Stimulated activated CD8-positive, alpha-beta memory T cell treated with anti-CD3 and anti-CD28 coated beads, Interleukin-15, amount 100 ng/mL, for 48 hours (primary cell): ENCODE results near the gene RAB3IL1.

Experiments
- DNase-seq, 2 donors: peaks; one replicate each; pipeline ENCODE4 v3.0.0-alpha.2; 2020; ENCODE audit warnings: low read depth in 2 of 2

RAB3IL1 gene

GRCh38 chr11:61952882-61953281 lies 35.5 kb upstream of the RAB3IL1 start:
- no peak for DNase-seq

GRCh38 chr11:61951484-61952135 lies 34.2 kb upstream of the RAB3IL1 start:
- no peak for DNase-seq

- DNase-seq: no peak
Observed at GRCh38 chr11:61950035-61950547, 32.7 kb upstream of the RAB3IL1 start, which contains the start of gene BEST1. Gene BEST1 (plus strand): TSS chr11:61950351. CDS start chr11:61951807, 1,456 bp downstream.

- DNase-seq: no peak
Observed at GRCh38 chr11:61949169-61950034, 32.0 kb upstream of the RAB3IL1 start.

GRCh38 chr11:61948505-61948904 lies 31.1 kb upstream of the RAB3IL1 start:
- no peak for DNase-seq

GRCh38 chr11:61947486-61948210 lies 30.3 kb upstream of the RAB3IL1 start:
- no peak for DNase-seq

GRCh38 chr11:61946894-61947293 lies 29.5 kb upstream of the RAB3IL1 start:
- no peak for DNase-seq

GRCh38 chr11:61945191-61945590 lies 27.8 kb upstream of the RAB3IL1 start:
- no peak for DNase-seq

- DNase-seq: no peak
Observed at GRCh38 chr11:61940466-61940865, 23.1 kb upstream of the RAB3IL1 start.

- DNase-seq: no peak
Observed at GRCh38 chr11:61935861-61936260, 18.5 kb upstream of the RAB3IL1 start.

GRCh38 chr11:61930933-61931332 lies 13.6 kb upstream of the RAB3IL1 start:
- no peak for DNase-seq

- no peak for DNase-seq
Observed at GRCh38 chr11:61928606-61929005, 11.2 kb upstream of the RAB3IL1 start.

- DNase-seq: no peak
Observed at GRCh38 chr11:61927501-61927900, 10.1 kb upstream of the RAB3IL1 start.

GRCh38 chr11:61926235-61926634 lies 8.9 kb upstream of the RAB3IL1 start:
- no peak for DNase-seq

GRCh38 chr11:61925736-61926135 lies 8.4 kb upstream of the RAB3IL1 start:
- no peak for DNase-seq

GRCh38 chr11:61924064-61924455 lies 6.7 kb upstream of the RAB3IL1 start:
- no peak for DNase-seq

GRCh38 chr11:61923166-61924063 lies 6.0 kb upstream of the RAB3IL1 start:
- no peak for DNase-seq

- no peak for DNase-seq
Observed at GRCh38 chr11:61922539-61922938, 5.2 kb upstream of the RAB3IL1 start.

GRCh38 chr11:61921446-61921845 lies 4.1 kb upstream of the RAB3IL1 start:
- DNase-seq: no peak

- no peak for DNase-seq
Observed at GRCh38 chr11:61919705-61920631, 2.6 kb upstream of the RAB3IL1 start.
